Lower leg skin (tissue), 3 donors: ENCODE results near the gene YWHAQ.

Experiments used
- CTCF ChIP-seq, 3 donors: fragments of 450-650 bp; IDR thresholded peaks; one replicate each; pipeline ENCODE4 v1.5.1; 2016; ENCODE audit warnings: antibody characterized with exemption in 3 of 3, mild to moderate bottlenecking in 3 of 3, moderate library complexity in 2 of 3
- POLR2A ChIP-seq, 2 donors: fragments of 450-650 bp; IDR thresholded peaks; one replicate each; pipeline ENCODE4 v1.6.1; 2016 to 2017; ENCODE audit warnings: antibody characterized with exemption in 2 of 2, mild to moderate bottlenecking in 1 of 2, moderate library complexity in 1 of 2

GRCh38 chr2:9594366-9595054 is 36.3 kb downstream of the YWHAQ start:
- TF ChIP-seq CTCF (IDR thresholded peaks at IDR 0.05) (no peak), POLR2A (IDR thresholded peaks at IDR 0.05) (no peak)
